ENCODE data around the gene MRM1. TPM values are rescaled to one million over a fixed set of nuclear protein-coding genes. Genes with fewer than 3 reads are reported as not detected.

The MRM1 gene
- total and polyA plus RNA-seq, 9 of the 15 experiments (the other 6 are each of a cell fraction or from before 2014, with no cell fraction given), result 0.61 to 28.4 (median 21.5) TPM

- TF ChIP-seq RBM15 (IDR thresholded peaks at IDR 0.05; ENCODE audit: insufficient read depth, low read length) (no peak), KLF10 (CRISPR knock-in tag; IDR thresholded peaks at IDR 0.05) (no peak)
Observed at GRCh38 chr17:36640836-36641235, 39.5 kb downstream of the MRM1 start (continued).

DNA sequence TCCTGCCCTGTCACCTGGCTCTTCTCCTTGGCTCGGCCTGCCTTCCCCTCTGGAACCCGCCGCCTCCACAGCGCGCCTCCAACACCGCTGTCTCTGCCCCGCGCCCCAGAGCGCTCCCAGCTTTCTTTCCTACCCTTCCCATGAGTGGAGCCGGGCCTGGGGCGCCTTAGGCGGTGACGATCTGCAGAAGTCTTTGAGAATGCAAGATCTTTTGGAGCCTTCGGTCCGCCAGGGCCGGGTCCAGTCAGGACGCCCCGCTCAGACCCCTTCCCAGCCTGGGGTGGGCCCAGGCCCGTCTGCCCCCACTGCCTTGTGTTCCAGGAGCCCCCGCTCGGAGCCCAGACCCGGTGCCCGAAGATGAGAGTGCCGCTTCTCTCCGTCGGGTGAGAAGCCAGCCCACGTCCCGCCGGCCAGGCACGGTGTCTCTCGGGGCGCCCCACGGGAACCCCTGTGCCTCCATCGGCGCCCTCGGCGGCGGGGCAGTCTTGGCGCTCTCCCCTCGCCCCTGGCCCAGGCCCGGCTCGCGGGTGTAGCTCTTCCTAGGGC, 40.0 kb downstream of the MRM1 start:
- POLR2A ChIA-PET, result interaction anchor here (0.5 kb wide), 1 partner anchor 102 kb away, joined by 3 read pairs; no protein-coding TSS in a partner anchor
- no peak overlapping the region for H3K9ac ChIP-seq (ENCODE audit: insufficient read depth in 1 of 2, low read depth in 2 of 2, low read length in 2 of 2)
- ATAC-seq (no peak), FAIRE-seq (no peak), DNase-seq (ENCODE audit: extremely low read depth in 1 of 4, low spot score in 3 of 4) (no peak)
- H3K9me1 ChIP-seq (ENCODE audit: control insufficient read depth, insufficient read depth, low read length), result no peaks in the 10 kb centered on the region
- H4K20me1 ChIP-seq (replicated peaks; ENCODE audit: control insufficient read depth, insufficient read depth, low read length), result 0 out of 2 replicates have a peak, but pooled peaks cover 14% of the 10 kb centered on the region
- H3K27ac ChIP-seq (ENCODE audit: extremely low read depth, low read depth, low read length), result no peak overlapping the region
- in situ Hi-C loops (cut with MboI), result no loop called here
- TF ChIP-seq ZNF124 (CRISPR knock-in tag; IDR thresholded peaks at IDR 0.05) (no peak), ZNF707 (CRISPR knock-in tag; conservative IDR thresholded peaks at IDR 0.05) (no peak), SFPQ (IDR thresholded peaks at IDR 0.05; ENCODE audit: low read depth, low read length) (no peak), ZNF134 (CRISPR knock-in tag; conservative IDR thresholded peaks at IDR 0.05) (no peak), E2F5 (CRISPR knock-in tag; IDR thresholded peaks at IDR 0.05) (no peak)
- TF ChIP-seq, protein P1, sequence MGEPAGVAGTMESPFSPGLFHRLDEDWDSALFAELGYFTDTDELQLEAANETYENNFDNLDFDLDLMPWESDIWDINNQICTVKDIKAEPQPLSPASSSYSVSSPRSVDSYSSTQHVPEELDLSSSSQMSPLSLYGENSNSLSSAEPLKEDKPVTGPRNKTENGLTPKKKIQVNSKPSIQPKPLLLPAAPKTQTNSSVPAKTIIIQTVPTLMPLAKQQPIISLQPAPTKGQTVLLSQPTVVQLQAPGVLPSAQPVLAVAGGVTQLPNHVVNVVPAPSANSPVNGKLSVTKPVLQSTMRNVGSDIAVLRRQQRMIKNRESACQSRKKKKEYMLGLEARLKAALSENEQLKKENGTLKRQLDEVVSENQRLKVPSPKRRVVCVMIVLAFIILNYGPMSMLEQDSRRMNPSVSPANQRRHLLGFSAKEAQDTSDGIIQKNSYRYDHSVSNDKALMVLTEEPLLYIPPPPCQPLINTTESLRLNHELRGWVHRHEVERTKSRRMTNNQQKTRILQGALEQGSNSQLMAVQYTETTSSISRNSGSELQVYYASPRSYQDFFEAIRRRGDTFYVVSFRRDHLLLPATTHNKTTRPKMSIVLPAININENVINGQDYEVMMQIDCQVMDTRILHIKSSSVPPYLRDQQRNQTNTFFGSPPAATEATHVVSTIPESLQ (CRISPR knock-in tag; IDR thresholded peaks at IDR 0.05), result no peak
- TF ChIP-seq, protein P2, sequence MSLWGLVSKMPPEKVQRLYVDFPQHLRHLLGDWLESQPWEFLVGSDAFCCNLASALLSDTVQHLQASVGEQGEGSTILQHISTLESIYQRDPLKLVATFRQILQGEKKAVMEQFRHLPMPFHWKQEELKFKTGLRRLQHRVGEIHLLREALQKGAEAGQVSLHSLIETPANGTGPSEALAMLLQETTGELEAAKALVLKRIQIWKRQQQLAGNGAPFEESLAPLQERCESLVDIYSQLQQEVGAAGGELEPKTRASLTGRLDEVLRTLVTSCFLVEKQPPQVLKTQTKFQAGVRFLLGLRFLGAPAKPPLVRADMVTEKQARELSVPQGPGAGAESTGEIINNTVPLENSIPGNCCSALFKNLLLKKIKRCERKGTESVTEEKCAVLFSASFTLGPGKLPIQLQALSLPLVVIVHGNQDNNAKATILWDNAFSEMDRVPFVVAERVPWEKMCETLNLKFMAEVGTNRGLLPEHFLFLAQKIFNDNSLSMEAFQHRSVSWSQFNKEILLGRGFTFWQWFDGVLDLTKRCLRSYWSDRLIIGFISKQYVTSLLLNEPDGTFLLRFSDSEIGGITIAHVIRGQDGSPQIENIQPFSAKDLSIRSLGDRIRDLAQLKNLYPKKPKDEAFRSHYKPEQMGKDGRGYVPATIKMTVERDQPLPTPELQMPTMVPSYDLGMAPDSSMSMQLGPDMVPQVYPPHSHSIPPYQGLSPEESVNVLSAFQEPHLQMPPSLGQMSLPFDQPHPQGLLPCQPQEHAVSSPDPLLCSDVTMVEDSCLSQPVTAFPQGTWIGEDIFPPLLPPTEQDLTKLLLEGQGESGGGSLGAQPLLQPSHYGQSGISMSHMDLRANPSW (CRISPR knock-in tag; IDR thresholded peaks at IDR 0.05), result no peak
- intact Hi-C loops (cut with micrococcal nuclease), result no loop called here
- no TSS peak for BruUV-seq (replicated peaks)
- H3K4me3 ChIP-seq, result no peak overlapping the region
- no peaks in the 10 kb centered on the region for H3K9me3 ChIP-seq (replicated peaks; ENCODE audit: control insufficient read depth, insufficient read depth, low read depth, low read length)
- peaks cover 0 to 10% of the 10 kb centered on the region in 2 experiments; a peak in 2 of 5 replicates for H3K4me1 ChIP-seq (replicated peaks in 1 of 2; ENCODE audit: control insufficient read depth in 2 of 2, insufficient read depth in 2 of 2, low read length in 2 of 2)
- WGBS (ENCODE audit: insufficient coverage, low coverage, missing lambda C conversion rate), result 8% methylated on average over 43 of the region's 43 CpGs
- no peak overlapping the region for H2AFZ ChIP-seq (ENCODE audit: low read depth, low read length)
- CTCF ChIA-PET (ENCODE audit: low intra/inter-chr PET ratio), result no interaction called here
- H3K79me2 ChIP-seq (ENCODE audit: control insufficient read depth, insufficient read depth, low read length), result no peaks in the 10 kb centered on the region
- H3K4me2 ChIP-seq (ENCODE audit: insufficient read depth, low read length), result no peak overlapping the region
- no peaks in the 10 kb centered on the region for H3K36me3 ChIP-seq (ENCODE audit: control insufficient read depth, insufficient read depth, low read length)
- peaks cover 57 to 79% of the 10 kb centered on the region in 2 experiments for H3K27me3 ChIP-seq (ENCODE audit: control insufficient read depth in 2 of 2, insufficient read depth in 2 of 2, low read length in 2 of 2)
